GM12878 (cell line): ENCODE measurements around the gene DNMT3A.

Source experiments
- BCL11A ChIP-seq: IDR thresholded peaks from 2 replicates; pipeline ENCODE4 v1.6.1; 2011; ENCODE audit warnings: low read depth, low read length
- CREB1 ChIP-seq: IDR thresholded peaks from 2 replicates; pipeline ENCODE4 v1.6.1; 2012; ENCODE audit warnings: low read depth, mild to moderate bottlenecking, inconsistent platforms
- FOXK2 ChIP-seq: fragments of 450-650 bp; IDR thresholded peaks from 2 replicates; pipeline ENCODE4 v1.6.1; 2017; ENCODE audit warnings: mild to moderate bottlenecking, moderate library complexity
- GATAD2B ChIP-seq: fragments of 450-650 bp; conservative IDR thresholded peaks from 2 replicates; pipeline ENCODE4 v1.6.1; 2017; ENCODE audit warnings: low read depth, mild to moderate bottlenecking, moderate library complexity
- JUND ChIP-seq: IDR thresholded peaks from 2 replicates; pipeline ENCODE4 v1.6.1; 2012; ENCODE audit warnings: low read depth, mild to moderate bottlenecking, low read length, improper control_type of control experiment, moderate library complexity
- NFXL1 ChIP-seq: fragments of 450-650 bp; IDR thresholded peaks from 2 replicates; pipeline ENCODE4 v1.6.1; 2017; ENCODE audit warnings: antibody characterized with exemption, mild to moderate bottlenecking, borderline replicate concordance
- POLR2A ChIP-seq: IDR thresholded peaks from 2 replicates; pipeline ENCODE4 v1.6.1; 2011; ENCODE audit warnings: low read depth, mild to moderate bottlenecking, low read length
- POLR2AphosphoS5 ChIP-seq: IDR thresholded peaks from 2 replicates; pipeline ENCODE4 v1.6.1; 2011; ENCODE audit warnings: mild to moderate bottlenecking, low read length, inconsistent platforms
- TCF7 ChIP-seq: IDR thresholded peaks from 2 replicates; pipeline ENCODE4 v1.6.1; 2014; ENCODE audit warnings: antibody characterized with exemption, borderline replicate concordance
- YY1 ChIP-seq: IDR thresholded peaks from 2 replicates; pipeline ENCODE4 v1.6.1; 2011; ENCODE audit warnings: low read depth, mild to moderate bottlenecking, low read length
- ZSCAN29 ChIP-seq: fragments of 450-650 bp; IDR thresholded peaks from 2 replicates; pipeline ENCODE4 v1.6.1; 2017; ENCODE audit warnings: mild to moderate bottlenecking, moderate library complexity
- TF ChIP-seq, protein P1 (sequence below), 3 experiments: IDR thresholded peaks in 2 of 3; conservative IDR thresholded peaks in 1 of 3; 2 replicates each; pipeline ENCODE4 v1.5.1; 2011; ENCODE audit warnings: low read depth in 3 of 3, low read length in 3 of 3, mild to moderate bottlenecking in 3 of 3, control low read depth in 2 of 3, moderate library complexity in 2 of 3, inconsistent platforms in 1 of 3, mixed read lengths in 1 of 3; ENCODE audit not compliant: control insufficient read depth in 2 of 3, insufficient read depth in 1 of 3; ENCODE audit errors: extremely low read depth in 1 of 3
- TF ChIP-seq, protein P2 (sequence below): IDR thresholded peaks from 2 replicates; pipeline ENCODE4 v1.6.1; 2012; ENCODE audit warnings: low read length, inconsistent platforms
- TF ChIP-seq, protein P3 (sequence below): IDR thresholded peaks from 2 replicates; pipeline ENCODE4 v1.6.1; 2012; ENCODE audit warnings: mild to moderate bottlenecking, low read depth, low read length

DNA sequence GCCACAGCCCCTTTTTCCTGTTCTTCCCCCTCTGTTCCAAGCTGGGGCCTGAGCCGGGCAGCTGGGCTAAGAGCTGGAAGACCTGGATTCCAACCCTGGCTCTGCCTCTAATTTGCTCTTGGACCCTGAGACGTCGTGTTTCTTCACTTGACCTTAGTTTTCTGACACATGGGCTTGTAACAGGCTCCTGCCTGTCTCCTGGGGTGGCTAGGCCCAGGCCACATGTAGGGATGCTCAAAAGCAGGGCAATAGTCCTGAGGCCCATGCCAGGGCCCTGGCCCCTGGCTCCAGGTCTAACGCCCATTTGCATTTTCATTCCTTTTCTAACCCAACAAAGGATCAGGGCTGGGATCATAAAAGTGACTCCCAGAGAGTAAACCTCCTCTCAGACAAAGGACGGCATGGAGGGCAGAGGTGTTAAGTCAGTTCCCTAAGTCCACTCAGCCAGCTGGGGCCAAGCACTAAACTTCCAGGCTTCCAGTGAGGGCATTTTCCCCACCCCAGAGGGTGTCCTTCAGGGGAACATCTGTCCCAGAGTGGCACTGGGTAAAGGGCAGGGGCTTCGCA lies 16.6 kb upstream of the DNMT3A start:
- TF ChIP-seq NFXL1, result no peak
- no peak for TF ChIP-seq POLR2A
- TF ChIP-seq, protein P1, sequence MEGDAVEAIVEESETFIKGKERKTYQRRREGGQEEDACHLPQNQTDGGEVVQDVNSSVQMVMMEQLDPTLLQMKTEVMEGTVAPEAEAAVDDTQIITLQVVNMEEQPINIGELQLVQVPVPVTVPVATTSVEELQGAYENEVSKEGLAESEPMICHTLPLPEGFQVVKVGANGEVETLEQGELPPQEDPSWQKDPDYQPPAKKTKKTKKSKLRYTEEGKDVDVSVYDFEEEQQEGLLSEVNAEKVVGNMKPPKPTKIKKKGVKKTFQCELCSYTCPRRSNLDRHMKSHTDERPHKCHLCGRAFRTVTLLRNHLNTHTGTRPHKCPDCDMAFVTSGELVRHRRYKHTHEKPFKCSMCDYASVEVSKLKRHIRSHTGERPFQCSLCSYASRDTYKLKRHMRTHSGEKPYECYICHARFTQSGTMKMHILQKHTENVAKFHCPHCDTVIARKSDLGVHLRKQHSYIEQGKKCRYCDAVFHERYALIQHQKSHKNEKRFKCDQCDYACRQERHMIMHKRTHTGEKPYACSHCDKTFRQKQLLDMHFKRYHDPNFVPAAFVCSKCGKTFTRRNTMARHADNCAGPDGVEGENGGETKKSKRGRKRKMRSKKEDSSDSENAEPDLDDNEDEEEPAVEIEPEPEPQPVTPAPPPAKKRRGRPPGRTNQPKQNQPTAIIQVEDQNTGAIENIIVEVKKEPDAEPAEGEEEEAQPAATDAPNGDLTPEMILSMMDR (IDR thresholded peaks at IDR 0.05 in 2 of 3, conservative IDR thresholded peaks at IDR 0.05 in 1 of 3; ENCODE audit: control insufficient read depth in 2 of 3, extremely low read depth in 1 of 3, insufficient read depth in 1 of 3, low read depth in 3 of 3, low read length in 3 of 3), result no peak
- no peak for TF ChIP-seq BCL11A
- no peak for TF ChIP-seq FOXK2
- TF ChIP-seq TCF7, result no peak
- no peak for TF ChIP-seq CREB1
- TF ChIP-seq YY1, result no peak
- TF ChIP-seq, protein P2, sequence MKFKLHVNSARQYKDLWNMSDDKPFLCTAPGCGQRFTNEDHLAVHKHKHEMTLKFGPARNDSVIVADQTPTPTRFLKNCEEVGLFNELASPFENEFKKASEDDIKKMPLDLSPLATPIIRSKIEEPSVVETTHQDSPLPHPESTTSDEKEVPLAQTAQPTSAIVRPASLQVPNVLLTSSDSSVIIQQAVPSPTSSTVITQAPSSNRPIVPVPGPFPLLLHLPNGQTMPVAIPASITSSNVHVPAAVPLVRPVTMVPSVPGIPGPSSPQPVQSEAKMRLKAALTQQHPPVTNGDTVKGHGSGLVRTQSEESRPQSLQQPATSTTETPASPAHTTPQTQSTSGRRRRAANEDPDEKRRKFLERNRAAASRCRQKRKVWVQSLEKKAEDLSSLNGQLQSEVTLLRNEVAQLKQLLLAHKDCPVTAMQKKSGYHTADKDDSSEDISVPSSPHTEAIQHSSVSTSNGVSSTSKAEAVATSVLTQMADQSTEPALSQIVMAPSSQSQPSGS, result no peak
- no peak for TF ChIP-seq ZSCAN29
- no peak for TF ChIP-seq POLR2AphosphoS5
- no peak for TF ChIP-seq JUND
- no peak for TF ChIP-seq GATAD2B
- TF ChIP-seq, protein P3, sequence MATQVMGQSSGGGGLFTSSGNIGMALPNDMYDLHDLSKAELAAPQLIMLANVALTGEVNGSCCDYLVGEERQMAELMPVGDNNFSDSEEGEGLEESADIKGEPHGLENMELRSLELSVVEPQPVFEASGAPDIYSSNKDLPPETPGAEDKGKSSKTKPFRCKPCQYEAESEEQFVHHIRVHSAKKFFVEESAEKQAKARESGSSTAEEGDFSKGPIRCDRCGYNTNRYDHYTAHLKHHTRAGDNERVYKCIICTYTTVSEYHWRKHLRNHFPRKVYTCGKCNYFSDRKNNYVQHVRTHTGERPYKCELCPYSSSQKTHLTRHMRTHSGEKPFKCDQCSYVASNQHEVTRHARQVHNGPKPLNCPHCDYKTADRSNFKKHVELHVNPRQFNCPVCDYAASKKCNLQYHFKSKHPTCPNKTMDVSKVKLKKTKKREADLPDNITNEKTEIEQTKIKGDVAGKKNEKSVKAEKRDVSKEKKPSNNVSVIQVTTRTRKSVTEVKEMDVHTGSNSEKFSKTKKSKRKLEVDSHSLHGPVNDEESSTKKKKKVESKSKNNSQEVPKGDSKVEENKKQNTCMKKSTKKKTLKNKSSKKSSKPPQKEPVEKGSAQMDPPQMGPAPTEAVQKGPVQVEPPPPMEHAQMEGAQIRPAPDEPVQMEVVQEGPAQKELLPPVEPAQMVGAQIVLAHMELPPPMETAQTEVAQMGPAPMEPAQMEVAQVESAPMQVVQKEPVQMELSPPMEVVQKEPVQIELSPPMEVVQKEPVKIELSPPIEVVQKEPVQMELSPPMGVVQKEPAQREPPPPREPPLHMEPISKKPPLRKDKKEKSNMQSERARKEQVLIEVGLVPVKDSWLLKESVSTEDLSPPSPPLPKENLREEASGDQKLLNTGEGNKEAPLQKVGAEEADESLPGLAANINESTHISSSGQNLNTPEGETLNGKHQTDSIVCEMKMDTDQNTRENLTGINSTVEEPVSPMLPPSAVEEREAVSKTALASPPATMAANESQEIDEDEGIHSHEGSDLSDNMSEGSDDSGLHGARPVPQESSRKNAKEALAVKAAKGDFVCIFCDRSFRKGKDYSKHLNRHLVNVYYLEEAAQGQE, result no peak
